IPS DF 6.9 (cell line): ENCODE data around the gene F3.
"Not testable (repeated sequence)": the region's sequence is repeated elsewhere in the genome, so short reads cannot be mapped to it uniquely, and the experiment has no call there.

Experiments
- DNase-seq: peaks from one replicate; pipeline ENCODE4 v3.0.0-alpha.2; 2013; ENCODE audit warnings: low read depth, low spot score
- H3K27ac ChIP-seq: one replicate; pipeline ENCODE4 v1.5.1; 2013; ENCODE audit warnings: low read length, control low read depth
- H3K27me3 ChIP-seq: 2 replicates; pipeline ENCODE4 v1.6.1; 2013; ENCODE audit warnings: mild to moderate bottlenecking, low read length; ENCODE audit not compliant: control insufficient read depth, insufficient read depth
- H3K36me3 ChIP-seq: 2 replicates; pipeline ENCODE4 v1.6.1; 2013; ENCODE audit warnings: low read length; ENCODE audit not compliant: control insufficient read depth, insufficient read depth
- H3K4me1 ChIP-seq: 2 replicates; pipeline ENCODE4 v1.6.1; 2013; ENCODE audit warnings: low read length; ENCODE audit not compliant: control insufficient read depth, insufficient read depth
- H3K4me3 ChIP-seq: 2 replicates; pipeline ENCODE4 v1.5.1; 2013; ENCODE audit warnings: mild to moderate bottlenecking, low read length
- H3K9me3 ChIP-seq: 2 replicates; pipeline ENCODE4 v1.6.1; 2013; ENCODE audit warnings: low read length, inconsistent platforms; ENCODE audit not compliant: control insufficient read depth, insufficient read depth
- WGBS: extraction: QIAGEN DNeasy Blood & Tissue Kit; methylation state at CpG from one replicate; pipeline ENCODE4 v1.1.7; 2013; ENCODE audit warnings: mixed read lengths, missing lambda C conversion rate; ENCODE audit not compliant: insufficient read length, insufficient coverage; 5-methylcytosine and 5-hydroxymethylcytosine counted together

F3 gene

GRCh38 chr1:94568806-94569205, 27.2 kb upstream of the F3 start:
- DNase-seq, H3K27me3 ChIP-seq, H3K4me1 ChIP-seq, H3K27ac ChIP-seq, H3K4me3 ChIP-seq, H3K36me3 ChIP-seq, H3K9me3 ChIP-seq: not testable (repeated sequence)
- no CpG with 5 or more reads among the region's 5 CpGs for WGBS

GRCh38 chr1:94567975-94568607, 26.5 kb upstream of the F3 start:
- H3K27me3 ChIP-seq, H3K36me3 ChIP-seq, H3K4me1 ChIP-seq, H3K9me3 ChIP-seq, H3K27ac ChIP-seq, DNase-seq, H3K4me3 ChIP-seq: not testable (repeated sequence)
- 100% methylated on average over 1 of the region's 2 CpGs for WGBS

DNA sequence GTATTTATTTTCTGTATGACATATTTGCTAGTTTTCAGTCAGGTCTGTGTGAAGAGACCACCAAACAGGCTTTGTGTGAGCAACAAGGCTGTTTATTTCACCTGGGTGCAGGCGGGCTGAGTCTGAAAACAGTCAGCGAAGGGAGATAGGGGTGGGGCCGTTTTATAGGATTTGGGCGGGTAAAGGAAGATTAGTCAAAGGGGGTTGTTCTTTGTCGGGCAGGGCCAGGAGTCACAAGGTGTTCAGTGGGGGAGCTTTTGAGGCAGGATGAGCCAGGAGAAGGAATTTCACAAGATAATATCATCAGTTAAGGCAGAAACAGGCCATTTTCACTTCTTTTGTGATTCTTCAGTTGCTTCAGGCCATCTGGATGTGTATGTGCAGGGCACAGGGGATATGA, 24.9 kb upstream of the F3 start:
- not testable (repeated sequence) for H3K36me3 ChIP-seq, H3K27me3 ChIP-seq, H3K4me1 ChIP-seq, DNase-seq, H3K9me3 ChIP-seq, H3K4me3 ChIP-seq, H3K27ac ChIP-seq
- WGBS = no CpG with 5 or more reads among the region's 5 CpGs

- Histone ChIP-seq H3K4me3 (no peak overlapping the region), H3K9me3 (no peaks in the 10 kb centered on the region), H3K36me3 (no peaks in the 10 kb centered on the region), H3K4me1 (no peaks in the 10 kb centered on the region; the same call in 1 of the 2 replicates), H3K27ac (no peak overlapping the region), H3K27me3 (no peaks in the 10 kb centered on the region)
- WGBS = no CpG with 5 or more reads among the region's 2 CpGs
- DNase-seq = no peak
Measured at GRCh38 chr1:94565901-94566300, 24.3 kb upstream of the F3 start.

GRCh38 chr1:94562519-94563260, 21.1 kb upstream of the F3 start:
- Histone ChIP-seq H3K36me3 (no peaks in the 10 kb centered on the region), H3K27ac (no peak overlapping the region), H3K27me3 (no peaks in the 10 kb centered on the region), H3K9me3 (no peaks in the 10 kb centered on the region), H3K4me1 (no peaks in the 10 kb centered on the region; the same call in 1 of the 2 replicates), H3K4me3 (no peak overlapping the region)
- no peak for DNase-seq
- WGBS = no CpG with 5 or more reads among the region's 12 CpGs

GRCh38 chr1:94560333-94560732, 18.8 kb upstream of the F3 start:
- no CpG with 5 or more reads among the region's 1 CpG for WGBS
- DNase-seq = no peak

DNA sequence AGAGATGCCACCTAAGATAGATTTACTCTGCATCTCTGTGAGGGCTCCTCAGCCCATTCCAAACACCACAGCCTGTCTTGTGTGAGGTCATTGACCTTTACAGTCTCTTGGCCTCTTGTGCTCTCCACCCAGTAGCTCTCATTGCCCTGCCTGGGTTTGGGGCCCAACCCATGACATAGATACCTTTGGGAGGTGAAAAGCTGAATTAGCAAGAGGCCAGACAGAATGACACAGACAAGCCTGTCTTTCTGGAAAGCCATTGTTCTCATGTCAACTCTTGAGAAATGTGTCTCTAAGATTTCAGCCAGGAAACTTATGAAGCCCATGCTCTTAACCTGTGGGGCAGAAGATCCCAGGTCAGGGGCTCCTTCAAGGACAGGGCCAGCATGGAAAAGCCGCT, 18.4 kb upstream of the F3 start:
- Histone ChIP-seq H3K36me3 (no peaks in the 10 kb centered on the region), H3K27me3 (no peaks in the 10 kb centered on the region), H3K4me3 (no peak overlapping the region), H3K4me1 (no peaks in the 10 kb centered on the region; the same call in 1 of the 2 replicates), H3K27ac (no peak overlapping the region), H3K9me3 (no peaks in the 10 kb centered on the region)
- no peak for DNase-seq
- no CpG with 5 or more reads among the region's 1 CpG for WGBS

More at GRCh38 chr1:94560333-94560732, 18.8 kb upstream of the F3 start:
- H3K27ac ChIP-seq = no peak overlapping the region
- H3K9me3 ChIP-seq = no peaks in the 10 kb centered on the region
- H3K27me3 ChIP-seq = no peaks in the 10 kb centered on the region
- H3K4me1 ChIP-seq = no peaks in the 10 kb centered on the region; the same call in 1 of the 2 replicates
- H3K4me3 ChIP-seq = no peak overlapping the region
- no peaks in the 10 kb centered on the region for H3K36me3 ChIP-seq

- peaks cover 3% of the 10 kb centered on the region for H3K4me1 ChIP-seq
- H3K4me3 ChIP-seq = no peak overlapping the region
- no peaks in the 10 kb centered on the region for H3K27me3 ChIP-seq
- DNase-seq = no peak
- no peaks in the 10 kb centered on the region for H3K9me3 ChIP-seq
- no CpG with 5 or more reads among the region's 5 CpGs for WGBS
- H3K36me3 ChIP-seq = no peaks in the 10 kb centered on the region
- no peak overlapping the region for H3K27ac ChIP-seq
Measured at GRCh38 chr1:94555091-94555490, 13.5 kb upstream of the F3 start.

GRCh38 chr1:94554580-94554979, 13.0 kb upstream of the F3 start:
- WGBS = no CpG with 5 or more reads among the region's 5 CpGs

DNA sequence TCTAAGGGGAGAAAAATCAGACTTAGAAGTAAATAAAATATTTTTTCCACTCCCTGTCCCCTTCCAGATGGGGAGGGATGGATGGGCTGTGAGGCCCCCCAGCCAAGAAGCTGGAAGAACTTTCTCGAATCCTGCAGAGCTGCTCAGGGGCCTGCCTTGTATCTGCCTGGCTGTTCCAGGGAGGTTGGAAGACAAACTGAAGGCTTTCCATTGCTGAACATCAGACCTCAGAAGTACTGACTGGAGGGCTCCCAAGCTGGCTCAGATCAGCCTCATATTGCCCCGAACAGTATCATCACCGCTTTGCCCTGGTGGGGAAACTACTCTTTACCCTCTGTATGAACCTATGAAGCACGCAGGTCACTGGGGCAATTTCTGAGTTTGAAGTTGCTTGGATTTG, 12.4 kb upstream of the F3 start:
- Histone ChIP-seq H3K36me3 (no peaks in the 10 kb centered on the region), H3K9me3 (no peaks in the 10 kb centered on the region), H3K4me1 (peaks cover 3% of the 10 kb centered on the region), H3K27ac (no peak overlapping the region), H3K4me3 (no peak overlapping the region), H3K27me3 (no peaks in the 10 kb centered on the region)
- no peak for DNase-seq
- no CpG with 5 or more reads among the region's 4 CpGs for WGBS

More at GRCh38 chr1:94554580-94554979, 13.0 kb upstream of the F3 start:
- Histone ChIP-seq H3K4me1 (peaks cover 3% of the 10 kb centered on the region), H3K27ac (no peak overlapping the region), H3K4me3 (no peak overlapping the region), H3K9me3 (no peaks in the 10 kb centered on the region), H3K36me3 (no peaks in the 10 kb centered on the region), H3K27me3 (no peaks in the 10 kb centered on the region)
- no peak for DNase-seq

DNA sequence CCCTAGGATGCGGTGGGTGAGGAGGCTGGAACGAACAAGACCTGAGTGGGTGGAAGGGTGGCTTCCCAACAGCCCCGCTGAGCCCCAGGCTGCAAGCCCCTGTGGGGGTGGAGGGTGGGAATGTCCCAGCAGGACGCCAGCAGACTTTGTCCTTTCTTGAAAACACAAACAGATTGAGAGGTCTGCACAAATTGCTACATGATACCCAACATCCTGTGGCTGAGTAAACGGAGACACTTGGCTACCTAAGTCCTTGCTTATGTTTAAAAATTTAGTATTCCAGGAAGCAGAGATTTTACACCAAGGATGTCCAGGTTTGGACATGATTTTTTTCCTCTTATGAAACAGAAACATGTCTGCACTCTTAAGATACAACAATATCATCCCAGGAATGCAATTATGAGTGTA, 11.8 kb upstream of the F3 start:
- no peak for DNase-seq
- Histone ChIP-seq H3K27me3 (no peaks in the 10 kb centered on the region), H3K36me3 (no peaks in the 10 kb centered on the region), H3K9me3 (no peaks in the 10 kb centered on the region), H3K27ac (no peak overlapping the region), H3K4me3 (no peak overlapping the region), H3K4me1 (peaks cover 3% of the 10 kb centered on the region)
- no CpG with 5 or more reads among the region's 5 CpGs for WGBS
